HL-60/S4 treated with retinoic acid at 250 ng/mL for 4 days and 3 days (cell line): ENCODE measurements around the gene PTPRN2.
"Not testable (repeated sequence)": the region's sequence is repeated elsewhere in the genome, so short reads cannot be mapped to it uniquely, and the experiment has no call there.

Experiments used
- in situ Hi-C: fragments of 300-500 bp; cut with MboI; formaldehyde crosslinking; loops from 2 replicates; pipeline ENCODE4 v1.7.0; 2022; ENCODE audit warnings: low sequenced_read_pairs

The PTPRN2 gene

GRCh38 chr7:158473946-158474345, 113.7 kb downstream of the PTPRN2 start:
- in situ Hi-C loops = no loop called here

- in situ Hi-C loops = no loop called here
Observed at GRCh38 chr7:158473221-158473620, 114.4 kb downstream of the PTPRN2 start.

GRCh38 chr7:158472596-158472995, 115.0 kb downstream of the PTPRN2 start:
- in situ Hi-C loops = no loop called here

GRCh38 chr7:158471716-158472115, 115.9 kb downstream of the PTPRN2 start:
- in situ Hi-C loops = no loop called here

GRCh38 chr7:158470336-158470735, 117.3 kb downstream of the PTPRN2 start:
- in situ Hi-C loops = no loop called here

- in situ Hi-C loops = no loop called here
Observed at GRCh38 chr7:158469396-158470051, 118.1 kb downstream of the PTPRN2 start.

- in situ Hi-C loops = no loop called here
Observed at GRCh38 chr7:158468700-158469296, 118.8 kb downstream of the PTPRN2 start.

- in situ Hi-C loops = no loop called here
Observed at GRCh38 chr7:158468181-158468580, 119.4 kb downstream of the PTPRN2 start.

GRCh38 chr7:158467562-158467961, 120.1 kb downstream of the PTPRN2 start:
- in situ Hi-C loops = no loop called here

GRCh38 chr7:158463317-158463716, 124.3 kb downstream of the PTPRN2 start:
- in situ Hi-C loops = no loop called here

GRCh38 chr7:158461824-158462223, 125.8 kb downstream of the PTPRN2 start:
- in situ Hi-C loops = no loop called here

GRCh38 chr7:158460665-158461064, 127.0 kb downstream of the PTPRN2 start:
- in situ Hi-C loops = no loop called here

GRCh38 chr7:158458716-158459282, 128.8 kb downstream of the PTPRN2 start:
- in situ Hi-C loops = no loop called here

GRCh38 chr7:158458096-158458495, 129.5 kb downstream of the PTPRN2 start:
- in situ Hi-C loops = no loop called here

- in situ Hi-C loops = not testable (repeated sequence)
Observed at GRCh38 chr7:158457586-158457985, 130.0 kb downstream of the PTPRN2 start.

- in situ Hi-C loops = no loop called here
Observed at GRCh38 chr7:158454631-158455030, 133.0 kb downstream of the PTPRN2 start.

- in situ Hi-C loops = no loop called here
Observed at GRCh38 chr7:158453663-158454062, 134.0 kb downstream of the PTPRN2 start.

- in situ Hi-C loops = no loop called here
Observed at GRCh38 chr7:158452331-158452730, 135.3 kb downstream of the PTPRN2 start.

- in situ Hi-C loops = no loop called here
Observed at GRCh38 chr7:158450476-158451124, 137.0 kb downstream of the PTPRN2 start.

- in situ Hi-C loops = no loop called here
Observed at GRCh38 chr7:158449942-158450341, 137.7 kb downstream of the PTPRN2 start.

- in situ Hi-C loops = no loop called here
Observed at GRCh38 chr7:158449266-158449665, 138.4 kb downstream of the PTPRN2 start.
